NCI-H774 (cell line): ENCODE measurements around the gene HS6ST2.

Experiments used
- DNase-seq: peaks from one replicate; lab custom pipeline; 2025; lab: John Stamatoyannopoulos, UW

HS6ST2 gene

DNA sequence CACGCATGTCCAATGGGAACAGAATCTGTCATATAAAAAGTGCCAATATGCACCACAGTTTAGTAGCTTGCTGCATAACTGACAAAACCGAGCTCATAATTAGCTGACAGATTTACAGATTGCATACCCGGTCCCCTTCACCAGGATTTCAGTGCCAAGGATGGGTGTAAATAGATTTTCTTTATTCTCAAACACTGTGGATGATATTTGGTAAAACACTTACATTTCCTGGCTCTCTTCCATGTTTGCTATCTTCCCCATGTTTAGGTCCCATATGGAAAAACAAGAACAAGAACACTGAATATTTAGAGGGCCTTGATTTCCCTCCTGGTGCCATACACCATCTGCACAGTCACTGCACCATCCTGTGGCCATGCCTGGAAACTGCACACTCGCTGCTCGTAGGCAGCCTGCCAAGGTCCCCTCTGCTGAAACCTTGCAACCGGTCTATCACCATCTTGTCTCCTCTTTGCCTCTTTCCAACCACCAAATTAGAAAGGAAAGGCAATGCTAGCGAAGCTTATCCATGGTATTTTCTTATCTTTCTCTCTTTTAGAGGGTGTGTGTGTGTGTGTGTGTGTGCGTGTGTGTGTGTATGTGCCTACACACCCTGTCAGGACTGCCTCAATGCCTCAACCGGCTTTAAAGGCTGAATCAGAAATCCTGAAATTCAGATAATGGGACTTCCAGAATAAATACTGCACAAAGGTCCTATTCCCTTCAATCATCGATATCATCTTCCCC lies 345.4 kb downstream of the HS6ST2 start:
- peak; percentile 38 for DNase-seq

DNA sequence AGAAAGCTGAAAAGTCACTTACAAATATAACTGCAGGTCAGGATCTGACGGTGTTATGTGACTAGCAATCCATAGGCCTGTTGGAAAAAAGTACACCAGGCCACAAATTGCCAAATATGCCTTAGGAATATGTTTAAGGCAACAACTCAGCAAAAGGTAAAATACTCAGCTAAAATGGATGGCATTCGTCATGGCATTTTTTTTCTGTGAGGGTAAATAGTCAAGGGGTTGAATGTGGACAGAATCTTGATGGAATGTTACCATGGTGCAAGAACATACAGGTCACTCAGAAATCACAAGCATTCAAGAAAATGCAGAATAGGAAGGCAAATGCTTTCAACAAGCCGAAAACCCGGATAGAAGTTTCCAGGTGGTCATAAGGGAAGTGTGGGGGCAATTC lies 347.9 kb downstream of the HS6ST2 start:
- no peak for DNase-seq

- no peak for DNase-seq
Observed at GRCh38 chrX:132609362-132609848, 349.0 kb downstream of the HS6ST2 start.

GRCh38 chrX:132603700-132604286 lies 354.6 kb downstream of the HS6ST2 start:
- no peak for DNase-seq

DNA sequence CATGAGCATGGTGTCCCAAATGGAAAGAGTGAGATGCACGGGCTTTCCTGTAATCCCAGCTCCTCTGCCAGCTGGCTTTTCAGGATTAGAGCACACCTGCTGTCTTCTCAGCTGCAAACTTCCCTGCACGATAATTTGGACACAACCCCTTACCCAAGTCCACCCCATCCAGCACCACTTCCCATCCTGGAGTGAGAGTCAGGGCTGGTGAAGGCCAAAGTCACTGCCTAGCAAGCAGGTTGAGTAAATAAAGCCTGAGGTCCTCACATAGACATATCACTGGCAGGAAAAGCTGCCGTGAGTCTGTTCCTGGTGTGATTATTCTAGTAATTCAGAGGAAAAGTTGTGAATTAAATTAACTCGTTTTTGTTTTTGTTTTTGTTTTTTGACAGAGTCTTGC lies 355.7 kb downstream of the HS6ST2 start:
- DNase-seq = no peak

DNA sequence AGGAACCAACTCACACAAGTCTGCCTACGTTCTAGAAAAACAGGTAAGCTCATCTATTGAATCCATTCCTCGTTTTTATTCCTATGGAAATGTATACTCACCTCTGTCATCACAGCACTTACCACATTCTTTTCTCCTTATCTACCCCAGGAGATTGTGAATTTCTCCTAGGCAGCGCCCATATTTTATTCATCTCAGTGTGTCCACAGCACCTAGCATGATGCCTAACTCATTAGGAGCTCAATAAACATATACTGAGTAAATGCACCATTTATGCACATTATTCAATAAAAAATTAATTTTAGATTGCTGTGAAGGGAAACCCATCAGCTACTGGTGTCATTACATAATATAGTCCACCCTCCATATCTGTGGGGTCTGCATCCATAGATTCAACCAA lies 363.4 kb downstream of the HS6ST2 start:
- DNase-seq = no peak

GRCh38 chrX:132594129-132594528 lies 364.3 kb downstream of the HS6ST2 start:
- DNase-seq = no peak

GRCh38 chrX:132592880-132593279 lies 365.5 kb downstream of the HS6ST2 start:
- peak; percentile 7 for DNase-seq

DNA sequence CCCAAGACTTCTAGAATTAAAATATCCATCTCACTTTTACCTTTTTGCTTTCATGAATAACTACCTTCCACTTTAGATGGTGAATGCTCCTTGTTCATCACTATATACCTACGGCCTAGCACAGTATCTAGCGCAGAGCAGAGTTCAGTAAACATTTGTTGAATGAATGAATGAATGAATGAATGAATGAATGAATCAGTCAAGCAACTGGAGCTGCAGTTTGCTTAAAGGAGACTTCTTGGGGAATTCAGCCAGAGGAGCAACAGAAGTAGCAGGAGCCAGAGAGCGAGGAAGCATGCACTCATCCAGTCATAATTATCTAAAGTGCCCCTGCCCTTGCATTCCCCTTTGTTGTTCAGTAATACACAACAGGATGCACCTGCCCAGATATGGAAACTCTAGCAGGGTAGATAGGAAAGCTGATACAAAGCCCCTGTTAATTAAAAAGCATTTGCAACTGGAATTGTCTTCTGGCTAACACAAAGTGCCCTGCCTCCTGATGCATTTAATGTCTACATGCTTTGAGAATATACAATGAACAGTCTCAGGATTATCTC lies 366.6 kb downstream of the HS6ST2 start:
- no peak for DNase-seq

GRCh38 chrX:132590350-132591026 lies 367.9 kb downstream of the HS6ST2 start:
- DNase-seq = no peak

DNA sequence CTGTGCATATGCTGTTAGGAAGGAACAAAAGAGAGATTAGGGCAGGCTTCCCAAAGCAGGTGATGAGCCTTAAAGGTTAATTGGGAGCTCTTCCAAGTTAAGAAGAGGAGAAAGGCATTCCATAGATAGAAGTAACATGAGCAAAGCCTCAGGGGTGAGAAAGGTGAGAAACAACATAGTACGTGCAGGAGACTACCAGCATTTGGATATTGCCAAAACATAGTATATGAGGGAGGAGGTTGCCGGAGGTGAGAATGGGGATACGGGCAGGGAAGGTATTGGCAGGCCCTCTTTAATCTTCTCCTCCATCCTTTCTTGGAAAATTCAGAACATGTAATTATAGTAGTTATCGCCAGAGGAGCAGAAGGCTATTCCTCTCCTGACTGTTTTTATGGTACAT lies 373.5 kb downstream of the HS6ST2 start:
- DNase-seq = no peak

- DNase-seq = no peak
Observed at GRCh38 chrX:132576939-132577338, 381.5 kb downstream of the HS6ST2 start.
